ENCODE data around the gene MCRIP2. TPM values are rescaled to one million over a fixed set of nuclear protein-coding genes. Genes with fewer than 3 reads are reported as not detected.

MCRIP2 gene
- total RNA-seq, 1 donor, result 16.0 TPM

- H3K4me3 ChIP-seq (ENCODE audit: low read depth, low read length), result no peak overlapping the region
- TF ChIP-seq, protein P1, sequence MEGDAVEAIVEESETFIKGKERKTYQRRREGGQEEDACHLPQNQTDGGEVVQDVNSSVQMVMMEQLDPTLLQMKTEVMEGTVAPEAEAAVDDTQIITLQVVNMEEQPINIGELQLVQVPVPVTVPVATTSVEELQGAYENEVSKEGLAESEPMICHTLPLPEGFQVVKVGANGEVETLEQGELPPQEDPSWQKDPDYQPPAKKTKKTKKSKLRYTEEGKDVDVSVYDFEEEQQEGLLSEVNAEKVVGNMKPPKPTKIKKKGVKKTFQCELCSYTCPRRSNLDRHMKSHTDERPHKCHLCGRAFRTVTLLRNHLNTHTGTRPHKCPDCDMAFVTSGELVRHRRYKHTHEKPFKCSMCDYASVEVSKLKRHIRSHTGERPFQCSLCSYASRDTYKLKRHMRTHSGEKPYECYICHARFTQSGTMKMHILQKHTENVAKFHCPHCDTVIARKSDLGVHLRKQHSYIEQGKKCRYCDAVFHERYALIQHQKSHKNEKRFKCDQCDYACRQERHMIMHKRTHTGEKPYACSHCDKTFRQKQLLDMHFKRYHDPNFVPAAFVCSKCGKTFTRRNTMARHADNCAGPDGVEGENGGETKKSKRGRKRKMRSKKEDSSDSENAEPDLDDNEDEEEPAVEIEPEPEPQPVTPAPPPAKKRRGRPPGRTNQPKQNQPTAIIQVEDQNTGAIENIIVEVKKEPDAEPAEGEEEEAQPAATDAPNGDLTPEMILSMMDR (IDR thresholded peaks at IDR 0.05; ENCODE audit: insufficient read depth, low read depth, low read length), result no peak
- DNase-seq (ENCODE audit: low read depth), result no peak
These were observed 12.3 kb upstream of the MCRIP2 start for GRCh38 chr16:629185-629832.

GRCh38 chr16:629833-630248, 11.8 kb upstream of the MCRIP2 start:
- TF ChIP-seq, protein P1 (IDR thresholded peaks at IDR 0.05; ENCODE audit: insufficient read depth, low read depth, low read length), result no peak
- no peak overlapping the region for H3K4me3 ChIP-seq (ENCODE audit: low read depth, low read length)
- peak; percentile 48 for DNase-seq (ENCODE audit: low read depth)

GRCh38 chr16:630249-630814, 11.3 kb upstream of the MCRIP2 start:
- H3K4me3 ChIP-seq (ENCODE audit: low read depth, low read length), result no peak overlapping the region
- no peak for DNase-seq (ENCODE audit: low read depth)
- TF ChIP-seq, protein P1 (IDR thresholded peaks at IDR 0.05; ENCODE audit: insufficient read depth, low read depth, low read length), result no peak

DNA sequence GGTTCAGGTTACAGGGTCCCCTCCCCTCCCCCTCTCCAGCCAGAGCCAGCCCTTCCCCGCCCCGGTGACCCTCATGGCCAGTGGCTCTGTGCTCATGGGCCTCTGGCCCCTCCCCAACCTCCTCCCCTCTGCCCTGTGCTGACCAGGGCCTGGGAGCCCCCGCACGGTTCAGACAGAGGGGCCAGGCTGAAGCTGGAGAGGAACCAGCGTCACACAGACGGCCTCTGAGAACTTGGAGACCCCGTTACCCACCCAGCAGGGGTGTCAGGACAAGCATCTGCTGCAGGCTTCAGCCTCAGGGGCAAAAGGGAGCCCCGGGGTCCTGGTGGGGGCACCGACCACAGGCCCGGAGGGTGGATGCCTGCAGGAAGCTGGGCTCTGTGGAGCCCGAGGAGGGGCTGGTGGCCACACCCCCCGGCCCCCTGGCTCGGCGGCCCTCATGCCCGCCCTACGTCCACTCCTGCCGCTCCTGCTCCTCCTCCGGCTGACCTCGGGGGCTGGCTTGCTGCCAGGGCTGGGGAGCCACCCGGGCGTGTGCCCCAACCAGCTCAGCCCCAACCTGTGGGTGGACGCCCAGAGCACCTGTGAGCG, 10.7 kb upstream of the MCRIP2 start, which contains the start of gene WFIKKN1:
WFIKKN1 (plus strand) TSS at position 171 of the 591 bp plus-strand sequence; CDS start at position 440, 269 bp downstream.
- no peak for DNase-seq (ENCODE audit: low read depth)
- TF ChIP-seq, protein P1 (IDR thresholded peaks at IDR 0.05; ENCODE audit: insufficient read depth, low read depth, low read length), result no peak
- H3K4me3 ChIP-seq (ENCODE audit: low read depth, low read length), result no peak within 1 kb of the TSS

GRCh38 chr16:631808-632358, 9.7 kb upstream of the MCRIP2 start:
- TF ChIP-seq, protein P1 (IDR thresholded peaks at IDR 0.05; ENCODE audit: insufficient read depth, low read depth, low read length), result no peak

DNA sequence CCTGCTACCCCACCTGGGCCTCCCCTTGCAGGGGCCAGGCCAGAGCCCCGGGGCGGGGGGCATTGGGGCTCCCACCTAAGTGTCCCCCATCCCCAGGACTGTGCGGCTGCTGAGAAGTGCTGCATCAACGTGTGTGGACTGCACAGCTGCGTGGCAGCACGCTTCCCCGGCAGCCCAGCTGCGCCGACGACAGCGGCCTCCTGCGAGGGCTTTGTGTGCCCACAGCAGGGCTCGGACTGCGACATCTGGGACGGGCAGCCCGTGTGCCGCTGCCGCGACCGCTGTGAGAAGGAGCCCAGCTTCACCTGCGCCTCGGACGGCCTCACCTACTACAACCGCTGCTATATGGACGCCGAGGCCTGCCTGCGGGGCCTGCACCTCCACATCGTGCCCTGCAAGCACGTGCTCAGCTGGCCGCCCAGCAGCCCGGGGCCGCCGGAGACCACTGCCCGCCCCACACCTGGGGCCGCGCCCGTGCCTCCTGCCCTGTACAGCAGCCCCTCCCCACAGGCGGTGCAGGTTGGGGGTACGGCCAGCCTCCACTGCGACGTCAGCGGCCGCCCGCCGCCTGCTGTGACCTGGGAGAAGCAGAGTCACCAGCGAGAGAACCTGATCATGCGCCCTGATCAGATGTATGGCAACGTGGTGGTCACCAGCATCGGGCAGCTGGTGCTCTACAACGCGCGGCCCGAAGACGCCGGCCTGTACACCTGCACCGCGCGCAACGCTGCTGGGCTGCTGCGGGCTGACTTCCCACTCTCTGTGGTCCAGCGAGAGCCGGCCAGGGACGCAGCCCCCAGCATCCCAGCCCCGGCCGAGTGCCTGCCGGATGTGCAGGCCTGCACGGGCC, 8.9 kb upstream of the MCRIP2 start:
- TF ChIP-seq, protein P1 (IDR thresholded peaks at IDR 0.05; ENCODE audit: insufficient read depth, low read depth, low read length), result no peak
- no peak for DNase-seq (ENCODE audit: low read depth)
- H3K4me3 ChIP-seq (ENCODE audit: low read depth, low read length), result no peak overlapping the region

More at GRCh38 chr16:631808-632358, 9.7 kb upstream of the MCRIP2 start:
- no peak for DNase-seq (ENCODE audit: low read depth)
- H3K4me3 ChIP-seq (ENCODE audit: low read depth, low read length), result no peak overlapping the region

Data from fibroblast of villous mesenchyme (primary cell).